Measurements from ENCODE around the gene ACTN1.

The ACTN1 gene

GRCh38 chr14:68844210-68844545 lies 134.9 kb downstream of the ACTN1 start:
- H3K4me3 ChIP-seq (ENCODE audit: low read depth, low read length, poor library complexity, severe bottlenecking), result no peak overlapping the region
- H3K9ac ChIP-seq (ENCODE audit: low read length), result no peak overlapping the region
- H3K36me3 ChIP-seq (ENCODE audit: insufficient read depth, low read length), result no peaks in the 10 kb centered on the region
- H3K9me3 ChIP-seq (ENCODE audit: low read length), result no peaks in the 10 kb centered on the region
- H2AFZ ChIP-seq (ENCODE audit: low read length), result no peak overlapping the region
- H3K4me2 ChIP-seq (ENCODE audit: low read length), result no peak overlapping the region
- H4K20me1 ChIP-seq (ENCODE audit: insufficient read depth, low read length), result no peaks in the 10 kb centered on the region
- H3K9me2 ChIP-seq (ENCODE audit: low read depth, low read length), result no peaks in the 10 kb centered on the region
- no peak overlapping the region for H3K27ac ChIP-seq (ENCODE audit: low read depth, low read length, poor library complexity, severe bottlenecking)
- no peak for TF ChIP-seq EZH2 (IDR thresholded peaks at IDR 0.05; ENCODE audit: borderline replicate concordance, low read length)
- no peaks in the 10 kb centered on the region for H3K79me2 ChIP-seq (ENCODE audit: insufficient read depth, low read length)
- H3F3A ChIP-seq (ENCODE audit: insufficient read depth, low read length), result no peaks in the 10 kb centered on the region
- peaks cover 4% of the 10 kb centered on the region for H3K4me1 ChIP-seq (ENCODE audit: insufficient read depth, low read length, severe bottlenecking)
- H3K27me3 ChIP-seq (ENCODE audit: insufficient read depth, low read length), result no peaks in the 10 kb centered on the region

DNA sequence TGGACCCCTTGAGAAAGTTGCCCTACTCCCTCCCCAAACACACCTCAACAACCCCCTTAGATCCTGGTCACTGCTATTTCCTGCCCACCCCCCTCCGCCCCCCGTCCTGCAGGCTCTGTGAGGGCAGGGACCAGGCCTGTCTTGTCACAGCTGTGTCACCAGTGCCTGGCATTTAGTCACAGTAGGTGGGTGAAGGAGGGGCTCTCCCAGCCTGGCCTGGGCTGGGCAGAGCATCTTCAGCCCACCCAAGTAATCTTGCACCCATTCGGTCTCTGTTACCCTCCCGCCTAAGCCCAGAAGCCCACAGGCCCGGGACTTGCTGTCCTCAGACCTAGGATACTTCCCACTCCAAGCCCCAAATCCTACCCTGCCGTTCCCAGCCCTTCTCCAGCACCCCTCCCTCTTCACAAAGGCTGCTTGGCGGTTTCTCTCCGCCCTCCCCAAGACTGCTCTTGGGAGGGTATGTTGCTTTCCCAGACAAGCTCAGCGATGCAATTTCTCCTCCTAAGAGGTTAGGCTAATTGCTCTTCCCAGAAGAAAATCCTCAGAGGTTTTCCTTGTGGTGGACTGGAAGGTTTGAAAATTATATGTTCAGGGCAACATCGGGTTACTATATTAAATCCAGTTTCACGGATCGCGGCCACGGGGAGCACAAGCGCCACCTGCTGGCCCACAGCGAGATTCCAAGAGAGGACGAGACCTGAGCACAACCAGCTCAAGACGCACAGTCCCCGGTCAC lies 135.5 kb downstream of the ACTN1 start:
- Histone ChIP-seq H3K27ac (ENCODE audit: low read depth, low read length, poor library complexity, severe bottlenecking) (no peak overlapping the region), H3K9me2 (ENCODE audit: low read depth, low read length) (no peaks in the 10 kb centered on the region), H3K9me3 (ENCODE audit: low read length) (no peaks in the 10 kb centered on the region), H3K4me2 (ENCODE audit: low read length) (peak overlapping the region; percentile 67), H3F3A (ENCODE audit: insufficient read depth, low read length) (no peaks in the 10 kb centered on the region), H3K79me2 (ENCODE audit: insufficient read depth, low read length) (no peaks in the 10 kb centered on the region), H3K4me1 (ENCODE audit: insufficient read depth, low read length, severe bottlenecking) (peaks cover 4% of the 10 kb centered on the region), H3K36me3 (ENCODE audit: insufficient read depth, low read length) (no peaks in the 10 kb centered on the region), H3K27me3 (ENCODE audit: insufficient read depth, low read length) (no peaks in the 10 kb centered on the region), H2AFZ (ENCODE audit: low read length) (no peak overlapping the region; the same call in 1 of the 2 replicates), H3K9ac (ENCODE audit: low read length) (peak overlapping the region; percentile 35; the same call in 1 of the 2 replicates), H3K4me3 (ENCODE audit: low read depth, low read length, poor library complexity, severe bottlenecking) (peak overlapping the region; percentile 48), H4K20me1 (ENCODE audit: insufficient read depth, low read length) (no peaks in the 10 kb centered on the region)
- TF ChIP-seq CTCF (IDR thresholded peaks at IDR 0.05; ENCODE audit: low read length), result peak; percentile 94
- no peak for TF ChIP-seq EZH2 (IDR thresholded peaks at IDR 0.05; ENCODE audit: borderline replicate concordance, low read length)

GRCh38 chr14:68842298-68842697 lies 136.8 kb downstream of the ACTN1 start:
- Histone ChIP-seq H3K9me3 (ENCODE audit: low read length) (no peaks in the 10 kb centered on the region), H2AFZ (ENCODE audit: low read length) (no peak overlapping the region), H3K36me3 (ENCODE audit: insufficient read depth, low read length) (no peaks in the 10 kb centered on the region), H3K4me1 (ENCODE audit: insufficient read depth, low read length, severe bottlenecking) (peaks cover 4% of the 10 kb centered on the region), H4K20me1 (ENCODE audit: insufficient read depth, low read length) (no peaks in the 10 kb centered on the region), H3K9ac (ENCODE audit: low read length) (no peak overlapping the region), H3K27ac (ENCODE audit: low read depth, low read length, poor library complexity, severe bottlenecking) (no peak overlapping the region), H3K9me2 (ENCODE audit: low read depth, low read length) (no peaks in the 10 kb centered on the region), H3K4me2 (ENCODE audit: low read length) (no peak overlapping the region), H3K4me3 (ENCODE audit: low read depth, low read length, poor library complexity, severe bottlenecking) (no peak overlapping the region), H3K27me3 (ENCODE audit: insufficient read depth, low read length) (no peaks in the 10 kb centered on the region; the same call in 1 of the 2 replicates), H3F3A (ENCODE audit: insufficient read depth, low read length) (no peaks in the 10 kb centered on the region), H3K79me2 (ENCODE audit: insufficient read depth, low read length) (no peaks in the 10 kb centered on the region)
- TF ChIP-seq CTCF (IDR thresholded peaks at IDR 0.05; ENCODE audit: low read length) (no peak), EZH2 (IDR thresholded peaks at IDR 0.05; ENCODE audit: borderline replicate concordance, low read length) (no peak)
